GM23248 (cell line): ENCODE measurements around the gene METTL9.

Experiments used
- EZH2 ChIP-seq: fragments of 200-600 bp; sonication (generic); IDR thresholded peaks from 2 replicates; pipeline ENCODE4 v1.6.1; 2018; ENCODE audit warnings: antibody characterized with exemption, mild to moderate bottlenecking; ENCODE audit not compliant: insufficient read depth, poor library complexity, severe bottlenecking
- EZH2phosphoT487 ChIP-seq: fragments of 200-600 bp; sonication (generic); IDR thresholded peaks from 2 replicates; pipeline ENCODE4 v1.6.1; 2018; ENCODE audit warnings: antibody characterized with exemption, moderate library complexity, mild to moderate bottlenecking, low read depth; ENCODE audit not compliant: insufficient read depth

- TF ChIP-seq EZH2 (no peak), EZH2phosphoT487 (no peak)
Observed at GRCh38 chr16:21651515-21651914, 52.1 kb downstream of the METTL9 start.
